GM15510 (cell line): ENCODE results near the gene TRAT1.

Experiments used
- POLR2A ChIP-seq: IDR thresholded peaks from 3 replicates; pipeline ENCODE4 v1.6.1; 2011; ENCODE audit warnings: borderline replicate concordance; ENCODE audit not compliant: insufficient read length; ENCODE audit errors: extremely low read depth

Gene TRAT1

DNA sequence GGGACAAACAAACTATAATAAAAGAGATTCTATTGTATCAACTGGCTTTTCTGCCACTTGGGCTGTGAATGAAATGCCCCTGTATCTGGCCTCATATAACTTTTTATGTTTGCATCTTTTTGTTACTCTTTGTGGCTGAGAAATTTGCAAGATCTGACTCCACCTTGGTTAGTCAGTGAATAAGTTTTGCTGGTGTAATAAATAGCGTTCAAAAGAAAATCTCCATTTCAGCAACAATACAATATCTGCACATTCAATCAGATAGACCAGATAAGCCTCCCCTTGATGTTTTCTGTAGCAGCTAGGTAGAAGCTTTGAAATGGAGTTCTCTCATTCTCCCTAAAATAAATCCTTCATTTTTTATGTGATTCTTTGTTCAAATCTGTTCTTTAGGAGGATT lies 12.0 kb downstream of the TRAT1 start:
- TF ChIP-seq POLR2A, result no peak

GRCh38 chr3:108835101-108835500 lies 12.5 kb downstream of the TRAT1 start:
- no peak for TF ChIP-seq POLR2A

DNA sequence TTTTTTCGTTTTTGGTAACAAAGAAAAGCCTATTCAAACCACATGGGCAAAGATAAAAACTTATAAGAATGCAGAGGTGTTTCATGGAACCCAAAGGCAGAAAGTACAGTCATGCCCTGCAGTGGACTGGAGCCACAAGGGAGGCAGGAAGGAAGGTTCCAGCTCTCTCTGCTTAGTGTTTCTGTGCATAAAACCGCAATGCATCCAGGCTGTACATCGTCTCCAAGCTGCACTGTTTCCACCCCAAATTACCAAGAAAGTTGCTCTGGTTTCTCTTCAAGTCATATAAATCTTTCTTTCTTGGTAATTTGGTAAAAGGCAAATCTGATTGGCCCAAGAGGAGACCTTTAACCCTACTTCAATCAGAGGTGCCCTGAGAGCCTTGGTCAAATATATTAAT lies 15.8 kb downstream of the TRAT1 start:
- TF ChIP-seq POLR2A, result no peak

- no peak for TF ChIP-seq POLR2A
Observed at GRCh38 chr3:108845709-108846293, 23.2 kb downstream of the TRAT1 start.

DNA sequence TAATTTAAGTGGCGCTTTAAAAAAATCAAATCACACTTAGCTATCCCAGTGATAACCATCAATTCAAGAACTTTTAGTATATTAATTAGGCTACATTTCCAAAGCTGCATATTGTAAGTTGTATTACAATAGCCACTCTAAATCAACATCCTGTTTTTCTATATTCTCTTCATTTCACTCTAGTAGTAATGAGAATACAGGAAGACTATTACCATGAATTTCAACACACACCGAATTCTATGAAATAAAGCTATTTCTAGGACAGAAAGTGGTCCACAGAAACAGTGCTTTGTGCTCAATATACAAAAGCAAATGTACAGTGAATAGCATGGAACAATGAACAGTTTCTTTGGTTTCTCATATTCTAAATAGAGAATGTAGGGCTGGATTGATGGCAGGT lies 24.6 kb downstream of the TRAT1 start:
- TF ChIP-seq POLR2A, result no peak

- no peak for TF ChIP-seq POLR2A
Observed at GRCh38 chr3:108849075-108849474, 26.5 kb downstream of the TRAT1 start.

DNA sequence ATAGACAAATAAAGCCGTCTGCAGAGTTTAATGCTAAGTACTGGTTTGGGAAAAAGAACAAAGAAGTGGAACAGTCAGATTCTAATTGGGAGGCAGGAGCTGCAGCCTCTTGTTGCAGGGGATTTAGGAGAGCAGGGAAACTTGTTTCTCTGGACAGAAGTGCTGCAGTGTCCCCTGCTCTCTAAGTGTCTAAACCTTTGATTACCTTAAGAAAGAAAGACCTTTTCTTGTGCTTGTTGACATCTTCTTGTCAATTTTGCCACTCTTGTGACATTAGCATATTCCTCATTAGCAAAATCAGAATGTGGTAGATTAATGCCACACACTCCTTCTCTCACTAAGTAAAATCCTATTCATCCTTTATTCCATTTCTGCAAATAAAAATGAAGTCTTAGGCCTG lies 38.8 kb downstream of the TRAT1 start:
- TF ChIP-seq POLR2A, result no peak

DNA sequence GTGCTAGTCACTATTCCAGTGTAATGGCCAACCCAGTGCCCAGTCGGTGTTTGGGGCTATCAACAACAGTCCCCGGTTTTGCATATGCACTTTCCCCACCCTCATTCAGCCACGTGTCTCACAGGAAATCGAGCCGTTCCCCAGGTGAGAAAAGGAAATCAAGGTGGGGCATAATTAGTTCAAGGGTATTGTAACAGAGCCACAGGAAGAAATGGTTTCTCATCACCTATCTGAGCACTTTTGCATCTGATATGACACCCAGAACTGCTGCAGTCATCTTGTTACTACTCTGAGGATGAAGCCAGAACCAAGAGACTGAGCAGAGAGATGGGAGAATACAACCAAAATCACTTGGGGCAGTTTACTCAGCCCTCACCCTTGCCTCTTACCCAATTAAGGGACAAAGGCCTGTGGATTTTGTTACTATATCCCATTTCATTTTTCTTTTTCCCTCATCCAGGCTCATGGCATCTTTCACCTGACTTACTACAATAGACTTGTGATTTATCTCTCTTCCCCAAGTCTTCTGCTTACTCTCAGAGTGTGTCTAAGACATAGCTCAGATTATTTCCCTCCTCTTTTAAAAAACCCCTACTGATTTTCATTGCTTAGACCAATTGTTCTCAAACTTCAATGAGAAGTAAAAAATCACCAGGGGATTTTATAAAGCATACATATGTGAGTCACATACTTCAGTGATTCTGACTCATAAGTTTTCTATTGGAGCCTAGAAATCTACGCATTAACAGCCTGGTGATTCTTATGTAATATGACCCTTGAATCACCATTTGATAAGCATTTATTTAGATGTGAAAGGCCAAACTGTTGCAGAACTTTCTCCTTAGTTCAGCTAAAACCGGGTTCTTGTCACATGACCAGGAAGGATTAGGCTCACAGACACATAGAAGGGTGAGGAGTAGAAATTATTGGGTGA lies 40.5 kb downstream of the TRAT1 start:
- no peak for TF ChIP-seq POLR2A

DNA sequence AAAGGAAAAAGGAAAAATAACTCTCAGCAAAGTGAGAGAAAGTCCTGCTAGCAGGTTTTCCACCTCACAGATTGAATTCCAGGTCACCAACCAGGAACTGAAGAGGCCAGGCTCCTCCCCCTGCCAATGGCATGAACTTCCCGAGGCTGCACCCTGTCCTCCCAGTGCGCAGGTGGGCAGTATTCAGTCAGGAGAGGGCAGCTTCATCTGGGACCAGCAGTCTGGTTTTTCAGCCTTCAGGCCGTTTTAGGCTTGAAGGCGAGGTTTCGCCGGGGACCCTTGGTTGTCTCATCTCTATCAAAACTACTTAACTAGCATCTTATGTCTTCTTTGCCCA lies 41.2 kb downstream of the TRAT1 start:
- TF ChIP-seq POLR2A, result no peak

DNA sequence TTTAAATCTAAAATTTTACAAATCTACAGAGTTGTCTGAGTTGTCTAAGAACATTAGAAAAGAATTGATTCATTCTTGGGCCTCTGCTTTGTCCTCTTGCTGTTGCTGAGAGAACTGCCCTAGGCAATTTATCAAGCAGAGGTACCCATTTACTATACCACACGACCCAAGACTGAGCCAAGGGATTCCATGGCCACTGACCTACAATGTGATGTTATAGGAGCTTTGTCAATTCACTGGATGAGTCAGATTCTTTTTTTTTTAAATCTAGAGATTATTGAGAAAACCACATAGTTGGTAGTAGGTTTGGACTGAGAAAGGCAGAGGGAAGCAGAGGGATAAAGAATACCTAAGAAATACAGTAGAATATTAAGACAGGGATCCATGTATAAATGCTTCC lies 55.3 kb downstream of the TRAT1 start:
- no peak for TF ChIP-seq POLR2A

DNA sequence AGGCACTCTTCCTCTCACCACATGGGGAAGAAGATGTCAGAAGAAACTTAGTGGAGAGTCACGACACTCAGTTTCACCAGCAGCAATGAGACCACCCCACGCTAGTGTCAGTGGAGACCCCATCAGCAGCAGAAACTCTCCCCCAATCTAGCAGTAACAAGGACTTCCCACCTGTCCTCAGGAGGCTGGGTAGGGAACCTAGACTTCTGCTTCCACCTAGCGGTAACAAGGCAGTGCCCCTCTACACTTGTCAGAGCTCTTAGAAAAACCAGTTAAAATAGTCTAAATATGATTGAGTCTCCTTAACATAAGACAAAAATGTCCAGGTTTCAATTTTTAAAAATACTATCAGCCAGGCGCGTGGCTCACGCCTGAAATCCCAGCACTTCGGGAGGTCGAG lies 57.3 kb downstream of the TRAT1 start:
- TF ChIP-seq POLR2A, result no peak

- TF ChIP-seq POLR2A, result no peak
Observed at GRCh38 chr3:108882762-108883161, 60.2 kb downstream of the TRAT1 start.

- no peak for TF ChIP-seq POLR2A
Observed at GRCh38 chr3:108883373-108883772, 60.8 kb downstream of the TRAT1 start.

DNA sequence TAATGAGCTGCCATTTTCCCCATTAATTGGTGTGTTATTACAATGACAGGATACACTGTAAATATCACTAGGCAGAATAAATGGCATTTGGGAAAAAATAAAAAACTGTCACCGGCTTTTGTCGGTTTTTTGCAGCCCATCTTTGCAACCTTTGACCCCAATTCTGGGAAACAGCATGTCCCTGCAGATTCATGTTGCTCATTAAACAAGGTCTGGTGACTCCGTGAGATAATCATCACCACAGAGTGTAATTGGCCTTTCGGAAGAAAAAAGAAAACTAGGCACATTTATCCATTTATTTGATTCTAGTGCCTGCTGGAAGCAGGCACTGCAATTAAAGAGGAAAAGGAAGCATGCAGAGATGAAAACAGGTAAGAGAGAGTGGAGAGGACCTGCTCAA lies 64.5 kb downstream of the TRAT1 start:
- TF ChIP-seq POLR2A, result no peak

GRCh38 chr3:108887777-108888176 lies 65.2 kb downstream of the TRAT1 start:
- no peak for TF ChIP-seq POLR2A

DNA sequence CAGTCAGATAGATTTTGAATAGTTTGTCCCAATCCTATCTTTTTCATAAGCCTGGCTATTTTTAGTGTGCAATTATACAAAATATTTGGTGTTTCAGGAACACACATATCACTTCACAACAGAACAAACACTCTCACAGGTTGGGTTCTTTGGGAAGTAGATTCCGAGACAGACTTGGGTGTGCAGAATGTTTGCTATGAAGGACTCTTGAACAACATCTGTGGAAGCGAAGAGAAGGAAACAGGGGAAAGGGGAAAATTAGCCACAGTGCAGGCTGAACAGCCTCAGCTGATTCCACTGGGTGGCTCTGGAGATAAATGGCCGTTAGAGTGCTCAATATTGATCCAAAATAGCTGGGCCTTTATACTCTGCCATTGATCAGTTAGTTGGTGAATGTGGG lies 69.2 kb downstream of the TRAT1 start:
- no peak for TF ChIP-seq POLR2A

DNA sequence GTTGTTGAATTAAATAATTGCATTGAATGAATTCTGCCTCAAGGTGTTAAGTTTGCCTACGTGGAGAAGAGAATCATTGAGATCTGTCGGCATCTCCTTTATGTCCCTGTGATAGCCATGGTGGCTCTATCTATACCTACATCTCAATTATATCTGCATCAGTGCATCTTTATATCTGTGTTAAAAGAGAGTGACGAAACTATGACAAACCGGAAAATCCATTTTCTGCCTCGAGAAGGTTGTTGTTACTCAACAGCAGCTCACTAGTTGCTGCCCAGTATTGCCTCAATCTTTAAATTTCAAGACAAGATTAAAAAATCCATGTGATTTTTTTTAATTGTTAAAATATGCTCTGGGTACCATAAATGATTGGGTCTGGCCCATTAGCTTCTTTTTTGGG lies 72.4 kb downstream of the TRAT1 start:
- no peak for TF ChIP-seq POLR2A

DNA sequence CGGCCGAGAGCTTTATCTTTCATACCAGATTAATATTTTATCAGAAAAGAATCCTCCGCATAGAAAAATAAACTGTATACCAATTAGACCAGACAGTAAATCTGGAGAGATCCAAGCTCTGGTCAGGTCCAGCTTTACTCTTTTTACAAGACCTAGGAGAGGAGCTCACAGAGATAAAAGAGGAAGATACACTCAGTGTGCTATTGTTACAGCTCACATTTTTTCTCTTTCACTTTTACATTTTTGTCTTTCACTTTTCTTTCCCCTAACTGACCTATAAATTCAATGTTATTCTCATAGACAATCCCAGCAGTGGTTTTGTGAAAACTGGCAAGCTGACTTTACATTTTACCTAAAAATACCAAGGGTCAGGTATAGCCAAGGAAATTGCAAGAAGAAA lies 75.3 kb downstream of the TRAT1 start:
- TF ChIP-seq POLR2A, result no peak

DNA sequence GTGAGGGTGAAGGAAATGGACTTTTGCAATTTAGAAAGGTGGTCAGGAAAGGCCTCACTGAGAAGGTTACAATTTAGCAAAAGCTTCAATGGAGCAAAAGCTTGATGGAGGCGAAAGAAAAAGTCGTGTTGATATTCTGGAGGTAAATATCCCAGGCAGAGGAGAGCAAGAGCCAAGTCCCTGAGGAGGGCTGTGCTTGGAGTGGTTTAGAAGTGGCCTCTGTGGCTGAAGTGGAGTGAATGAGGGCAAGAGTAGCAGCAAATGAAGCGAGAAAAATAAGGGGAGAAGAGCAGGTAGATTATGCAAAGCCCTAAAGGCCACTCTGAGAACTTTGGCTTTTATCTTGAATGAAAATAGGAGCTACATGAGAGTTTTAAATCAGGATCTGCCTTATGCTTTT lies 76.9 kb downstream of the TRAT1 start:
- no peak for TF ChIP-seq POLR2A
